H9 (cell line): Measurements from ENCODE around the gene FTMT. TPM values are rescaled to one million over a fixed set of nuclear protein-coding genes. Genes with fewer than 3 reads are reported as not detected.

Experiments
- DNase-seq: peaks from one replicate; pipeline ENCODE4 v3.0.0-alpha.2; 2017
- H2AFZ ChIP-seq: one replicate; pipeline ENCODE4 v1.6.1; 2013; ENCODE audit warnings: mild to moderate bottlenecking, low read length, control low read depth, moderate library complexity
- H2AK5ac ChIP-seq: 2 replicates; pipeline ENCODE4 v1.6.1; 2013; ENCODE audit warnings: low read length, control low read depth, mixed read lengths; ENCODE audit not compliant: insufficient read length
- H2BK120ac ChIP-seq: one replicate; pipeline ENCODE4 v1.6.1; 2013; ENCODE audit warnings: low read depth, mild to moderate bottlenecking, low read length, control low read depth, inconsistent platforms; ENCODE audit not compliant: poor library complexity, severe bottlenecking
- H2BK12ac ChIP-seq: 2 replicates; pipeline ENCODE4 v1.6.1; 2013; ENCODE audit warnings: low read length, control low read depth, mixed read lengths, low read depth; ENCODE audit not compliant: insufficient read length
- H2BK15ac ChIP-seq: 2 replicates; pipeline ENCODE4 v1.6.1; 2013; ENCODE audit warnings: low read depth, low read length, control low read depth
- H2BK20ac ChIP-seq: one replicate; pipeline ENCODE4 v1.6.1; 2013; ENCODE audit warnings: low read depth, mild to moderate bottlenecking, low read length, control low read depth, inconsistent platforms; ENCODE audit not compliant: poor library complexity, severe bottlenecking
- H2BK5ac ChIP-seq: 2 replicates; pipeline ENCODE4 v1.6.1; 2013; ENCODE audit warnings: low read length, control low read depth, mixed read lengths; ENCODE audit not compliant: insufficient read length
- H3K14ac ChIP-seq: 2 replicates; pipeline ENCODE4 v1.6.1; 2013; ENCODE audit warnings: low read length, control low read depth; ENCODE audit not compliant: insufficient read depth
- H3K18ac ChIP-seq: 2 replicates; pipeline ENCODE4 v1.6.1; 2013; ENCODE audit warnings: low read depth, mild to moderate bottlenecking, mixed read lengths, low read length, control low read depth; ENCODE audit not compliant: insufficient read length
- H3K23ac ChIP-seq: 2 replicates; pipeline ENCODE4 v1.6.1; 2013; ENCODE audit warnings: low read length, control low read depth, mixed read lengths, low read depth; ENCODE audit not compliant: insufficient read length
- H3K23me2 ChIP-seq: 2 replicates; pipeline ENCODE4 v1.6.1; 2013; ENCODE audit warnings: low read depth, mild to moderate bottlenecking, mixed read lengths, low read length, control low read depth; ENCODE audit not compliant: insufficient read length, poor library complexity, severe bottlenecking
- H3K27ac ChIP-seq: 2 replicates; pipeline ENCODE4 v1.5.1; 2013; ENCODE audit warnings: low read length, control low read depth, mixed read lengths, low read depth; ENCODE audit not compliant: insufficient read length
- H3K27me3 ChIP-seq: 2 replicates; pipeline ENCODE4 v1.6.1; 2013; ENCODE audit warnings: low read length, control low read depth, inconsistent platforms; ENCODE audit not compliant: insufficient read depth
- H3K4ac ChIP-seq: 2 replicates; pipeline ENCODE4 v1.6.1; 2013; ENCODE audit warnings: low read depth, mild to moderate bottlenecking, control low read depth, inconsistent platforms, low read length, moderate library complexity
- H3K4me1 ChIP-seq: 2 replicates; pipeline ENCODE4 v1.6.1; 2013; ENCODE audit warnings: low read length, control low read depth, inconsistent platforms; ENCODE audit not compliant: insufficient read depth
- H3K4me2 ChIP-seq: 2 replicates; pipeline ENCODE4 v1.6.1; 2013; ENCODE audit warnings: low read length, control low read depth, mixed read lengths; ENCODE audit not compliant: insufficient read length, insufficient read depth
- H3K56ac ChIP-seq: 2 replicates; pipeline ENCODE4 v1.6.1; 2013; ENCODE audit warnings: low read depth, mild to moderate bottlenecking, mixed read lengths, low read length, control low read depth; ENCODE audit not compliant: insufficient read length
- H3K79me1 ChIP-seq: 2 replicates; pipeline ENCODE4 v1.6.1; 2013; ENCODE audit warnings: low read depth, mild to moderate bottlenecking, moderate library complexity, low read length, control low read depth, inconsistent platforms; ENCODE audit not compliant: insufficient read depth, poor library complexity, severe bottlenecking
- H3K79me2 ChIP-seq: 2 replicates; pipeline ENCODE4 v1.6.1; 2013; ENCODE audit warnings: low read length, control low read depth, inconsistent platforms; ENCODE audit not compliant: insufficient read depth
- H3K9ac ChIP-seq: 2 replicates; pipeline ENCODE4 v1.6.1; 2013; ENCODE audit warnings: low read length, control low read depth, mixed read lengths; ENCODE audit not compliant: insufficient read length; ENCODE audit errors: extremely low read depth
- H3K9me3 ChIP-seq: one replicate; pipeline ENCODE4 v1.6.1; 2013; ENCODE audit warnings: low read depth, low read length, inconsistent platforms; ENCODE audit not compliant: control insufficient read depth
- H3T11ph ChIP-seq: one replicate; pipeline ENCODE4 v1.6.1; 2013; ENCODE audit warnings: mild to moderate bottlenecking, low read length, control low read depth, inconsistent platforms
- H4K20me1 ChIP-seq: one replicate; pipeline ENCODE4 v1.6.1; 2013; ENCODE audit not compliant: control insufficient read depth, insufficient read length, insufficient read depth
- H4K5ac ChIP-seq: 2 replicates; pipeline ENCODE4 v1.6.1; 2013; ENCODE audit warnings: low read depth, mild to moderate bottlenecking, mixed read lengths, low read length, control low read depth; ENCODE audit not compliant: insufficient read length
- H4K8ac ChIP-seq: replicated peaks from 2 replicates; pipeline ENCODE4 v1.6.1; 2013; ENCODE audit warnings: low read length, control low read depth, mixed read lengths, low read depth; ENCODE audit not compliant: insufficient read length
- H4K91ac ChIP-seq: 2 replicates; pipeline ENCODE4 v1.6.1; 2013; ENCODE audit warnings: low read depth, mild to moderate bottlenecking, moderate library complexity, mixed read lengths, low read length, control low read depth; ENCODE audit not compliant: insufficient read length
- H3K27ac Mint-ChIP-seq, 3 experiments: 2 replicates in 2 of 3; 3 replicates in 1 of 3; pipeline ENCODE4 v1.8.0; 2020 to 2021; ENCODE audit warnings: mixed read lengths in 3 of 3, mild to moderate bottlenecking in 1 of 3, moderate library complexity in 1 of 3
- H3K27me3 Mint-ChIP-seq: 2 replicates; pipeline ENCODE4 v1.8.0; 2021; ENCODE audit warnings: low read depth, mild to moderate bottlenecking, moderate library complexity, mixed read lengths
- H3K36me3 Mint-ChIP-seq, 3 experiments: 2 replicates in 2 of 3; 3 replicates in 1 of 3; pipeline ENCODE4 v1.8.0; 2020 to 2021; ENCODE audit warnings: low read depth in 3 of 3, mixed read lengths in 3 of 3; ENCODE audit not compliant: insufficient read depth in 1 of 3
- H3K4me1 Mint-ChIP-seq, 2 experiments: 2 replicates each; pipeline ENCODE4 v1.8.0; 2020; ENCODE audit warnings: mixed read lengths in 2 of 2
- H3K4me3 Mint-ChIP-seq, 2 experiments: 2 replicates in 1 of 2; 3 replicates in 1 of 2; pipeline ENCODE4 v1.8.0; 2020 to 2021; ENCODE audit warnings: mild to moderate bottlenecking in 2 of 2, mixed read lengths in 2 of 2, moderate library complexity in 1 of 2
- H3K9me3 Mint-ChIP-seq, 2 experiments: 2 replicates in 1 of 2; 3 replicates in 1 of 2; pipeline ENCODE4 v1.8.0; 2020; ENCODE audit warnings: mild to moderate bottlenecking in 2 of 2, mixed read lengths in 2 of 2, moderate library complexity in 1 of 2
- CTCF ChIP-seq: fragments of 200-600 bp; sonication (generic); conservative IDR thresholded peaks from 3 replicates; pipeline ENCODE4 v1.8.0; 2021; ENCODE audit warnings: antibody characterized with exemption, mild to moderate bottlenecking
- total RNA-seq: library from RNA; stranded (reverse); gene quantifications from 2 replicates; pipeline ENCODE4 v1.2.1, GENCODE V29; 2021

Gene FTMT
- total RNA-seq, 1 experiment from 2014 or later, result not detected

- Histone ChIP-seq H3K23ac (no peak overlapping the region), H3K4me2 (no peak overlapping the region), H3K79me1 (no peaks in the 10 kb centered on the region), H2BK20ac (no peak overlapping the region), H2BK5ac (no peak overlapping the region), H2BK12ac (no peak overlapping the region), H4K5ac (no peak overlapping the region), H4K91ac (no peak overlapping the region), H2AK5ac (no peak overlapping the region), H2AFZ (no peak overlapping the region), H3K18ac (no peak overlapping the region), H3K23me2 (no peaks in the 10 kb centered on the region), H3K27ac (no peak overlapping the region), H4K8ac (no peak overlapping the region), H2BK15ac (no peak overlapping the region), H4K20me1 (no peaks in the 10 kb centered on the region), H3K9me3 (no peaks in the 10 kb centered on the region), H3K4ac (no peak overlapping the region), H3K14ac (no peak overlapping the region), H2BK120ac (no peak overlapping the region), H3K4me1 (no peaks in the 10 kb centered on the region), H3K79me2 (no peaks in the 10 kb centered on the region), H3K27me3 (no peaks in the 10 kb centered on the region), H3K56ac (no peak overlapping the region), H3K9ac (no peak overlapping the region), H3T11ph (no peak overlapping the region)
- Mint-ChIP-seq H3K4me3 (no peak overlapping the region), H3K27ac (no peak overlapping the region), H3K9me3 (no peaks in the 10 kb centered on the region), H3K4me1 (no peaks in the 10 kb centered on the region), H3K27me3 (no peaks in the 10 kb centered on the region), H3K36me3 (no peaks in the 10 kb centered on the region)
- TF ChIP-seq CTCF, result no peak
- DNase-seq, result no peak
Observed at GRCh38 chr5:121816164-121816563, 35.5 kb upstream of the FTMT start.
